Gastroesophageal sphincter (tissue), 3 donors: Measurements from ENCODE around the gene PKN1.

Experiments used
- EP300 ChIP-seq: sonication (generic); formaldehyde crosslinking; IDR thresholded peaks from one replicate; pipeline ENCODE4 v1.6.1; 2017; ENCODE audit warnings: antibody characterized with exemption, mild to moderate bottlenecking
- POLR2A ChIP-seq, 2 donors: fragments of 450-650 bp; IDR thresholded peaks; one replicate each; pipeline ENCODE4 v1.6.1; 2017; ENCODE audit warnings: antibody characterized with exemption in 2 of 2, mild to moderate bottlenecking in 2 of 2, moderate library complexity in 1 of 2
- POLR2AphosphoS5 ChIP-seq: sonication (generic); formaldehyde crosslinking; IDR thresholded peaks from one replicate; pipeline ENCODE4 v1.6.1; 2017; ENCODE audit warnings: antibody characterized with exemption
- TF ChIP-seq, protein P1 (sequence below), 4 experiments: fragments of 200-600 bp in 2 of 4; fragments of 450-650 bp in 2 of 4; sonication (generic) in 1 of 4; IDR thresholded peaks; one replicate each; pipeline ENCODE4 v1.5.1; 2017 to 2019; ENCODE audit warnings: antibody characterized with exemption in 4 of 4, mild to moderate bottlenecking in 2 of 4, moderate library complexity in 2 of 4

DNA sequence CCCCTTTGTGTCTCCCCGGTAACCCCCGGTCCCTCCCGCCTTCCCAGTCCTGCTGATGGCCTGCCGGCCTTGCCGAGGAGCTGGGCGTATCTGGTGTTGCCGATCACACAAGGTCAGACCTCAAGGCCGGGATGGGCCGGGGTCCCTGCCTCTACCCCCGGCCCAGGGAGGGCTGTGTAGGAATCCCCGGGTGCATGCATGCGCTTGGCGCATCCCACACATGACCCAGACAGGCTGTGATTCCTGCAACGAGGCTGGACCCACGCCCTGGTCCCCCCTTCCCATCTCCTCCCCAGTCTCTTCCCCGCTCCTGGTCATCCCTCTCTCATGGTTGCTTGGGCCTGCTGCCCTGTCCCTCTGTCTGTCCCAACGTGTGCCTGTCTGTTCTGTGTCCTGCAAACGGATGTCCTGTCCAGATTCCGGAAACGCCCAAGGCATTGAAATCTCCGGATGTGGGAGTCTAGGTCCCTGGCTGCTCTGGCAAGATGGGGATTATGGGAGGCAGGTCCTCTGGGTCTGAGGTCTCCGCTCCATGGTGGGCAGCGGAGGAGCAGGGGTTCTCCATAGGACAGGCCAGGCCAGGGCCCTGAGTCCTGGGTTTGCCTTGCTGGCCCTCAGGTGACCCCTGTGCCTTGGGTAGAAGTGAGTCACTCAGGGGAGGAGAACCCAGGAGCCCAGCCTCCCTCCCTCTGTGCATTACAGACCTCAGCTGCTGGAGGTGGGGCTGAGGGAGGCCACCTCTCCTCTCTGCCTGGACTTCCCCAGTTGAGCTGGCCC is 1.6 kb downstream of the PKN1 start:
- TF ChIP-seq, protein P1, sequence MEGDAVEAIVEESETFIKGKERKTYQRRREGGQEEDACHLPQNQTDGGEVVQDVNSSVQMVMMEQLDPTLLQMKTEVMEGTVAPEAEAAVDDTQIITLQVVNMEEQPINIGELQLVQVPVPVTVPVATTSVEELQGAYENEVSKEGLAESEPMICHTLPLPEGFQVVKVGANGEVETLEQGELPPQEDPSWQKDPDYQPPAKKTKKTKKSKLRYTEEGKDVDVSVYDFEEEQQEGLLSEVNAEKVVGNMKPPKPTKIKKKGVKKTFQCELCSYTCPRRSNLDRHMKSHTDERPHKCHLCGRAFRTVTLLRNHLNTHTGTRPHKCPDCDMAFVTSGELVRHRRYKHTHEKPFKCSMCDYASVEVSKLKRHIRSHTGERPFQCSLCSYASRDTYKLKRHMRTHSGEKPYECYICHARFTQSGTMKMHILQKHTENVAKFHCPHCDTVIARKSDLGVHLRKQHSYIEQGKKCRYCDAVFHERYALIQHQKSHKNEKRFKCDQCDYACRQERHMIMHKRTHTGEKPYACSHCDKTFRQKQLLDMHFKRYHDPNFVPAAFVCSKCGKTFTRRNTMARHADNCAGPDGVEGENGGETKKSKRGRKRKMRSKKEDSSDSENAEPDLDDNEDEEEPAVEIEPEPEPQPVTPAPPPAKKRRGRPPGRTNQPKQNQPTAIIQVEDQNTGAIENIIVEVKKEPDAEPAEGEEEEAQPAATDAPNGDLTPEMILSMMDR (IDR thresholded peaks at IDR 0.05) = no peak
- TF ChIP-seq EP300 = no peak
- TF ChIP-seq POLR2AphosphoS5 = no peak
- TF ChIP-seq POLR2A (IDR thresholded peaks at IDR 0.05) = no peak
